GM12873 (cell line): Measurements from ENCODE around the gene LGALS12.

Experiments used
- TF ChIP-seq, protein P1 (sequence below): IDR thresholded peaks from 2 replicates; pipeline ENCODE4 v1.5.1; 2012; ENCODE audit warnings: low read depth, mild to moderate bottlenecking, moderate library complexity, low read length, control low read depth; ENCODE audit not compliant: insufficient read depth; ENCODE audit errors: missing control alignments

The LGALS12 gene

GRCh38 chr11:63511048-63511748, 5.3 kb downstream of the LGALS12 start:
- TF ChIP-seq, protein P1, sequence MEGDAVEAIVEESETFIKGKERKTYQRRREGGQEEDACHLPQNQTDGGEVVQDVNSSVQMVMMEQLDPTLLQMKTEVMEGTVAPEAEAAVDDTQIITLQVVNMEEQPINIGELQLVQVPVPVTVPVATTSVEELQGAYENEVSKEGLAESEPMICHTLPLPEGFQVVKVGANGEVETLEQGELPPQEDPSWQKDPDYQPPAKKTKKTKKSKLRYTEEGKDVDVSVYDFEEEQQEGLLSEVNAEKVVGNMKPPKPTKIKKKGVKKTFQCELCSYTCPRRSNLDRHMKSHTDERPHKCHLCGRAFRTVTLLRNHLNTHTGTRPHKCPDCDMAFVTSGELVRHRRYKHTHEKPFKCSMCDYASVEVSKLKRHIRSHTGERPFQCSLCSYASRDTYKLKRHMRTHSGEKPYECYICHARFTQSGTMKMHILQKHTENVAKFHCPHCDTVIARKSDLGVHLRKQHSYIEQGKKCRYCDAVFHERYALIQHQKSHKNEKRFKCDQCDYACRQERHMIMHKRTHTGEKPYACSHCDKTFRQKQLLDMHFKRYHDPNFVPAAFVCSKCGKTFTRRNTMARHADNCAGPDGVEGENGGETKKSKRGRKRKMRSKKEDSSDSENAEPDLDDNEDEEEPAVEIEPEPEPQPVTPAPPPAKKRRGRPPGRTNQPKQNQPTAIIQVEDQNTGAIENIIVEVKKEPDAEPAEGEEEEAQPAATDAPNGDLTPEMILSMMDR: no peak

DNA sequence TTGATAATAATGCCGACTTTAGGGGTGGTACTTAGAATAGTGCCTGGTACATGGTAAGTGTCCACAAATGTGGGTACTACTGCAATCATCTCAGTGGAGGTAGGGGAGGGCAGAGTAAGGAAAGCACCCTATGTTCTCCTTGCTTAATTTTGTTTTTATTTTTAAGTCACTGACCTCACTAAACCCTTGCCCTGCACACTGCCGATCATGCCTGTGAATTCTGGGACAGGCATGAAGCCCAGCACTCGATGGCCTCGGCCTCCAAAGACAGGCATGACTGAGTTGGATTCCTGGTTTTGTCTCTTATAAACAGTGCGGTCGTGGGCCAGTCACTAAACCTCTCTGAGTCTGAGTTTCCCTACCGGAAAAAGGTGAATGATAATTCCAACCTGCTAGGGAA, 6.9 kb downstream of the LGALS12 start:
- TF ChIP-seq, protein P1: no peak

GRCh38 chr11:63516109-63516508, 10.2 kb downstream of the LGALS12 start:
- TF ChIP-seq, protein P1: no peak

DNA sequence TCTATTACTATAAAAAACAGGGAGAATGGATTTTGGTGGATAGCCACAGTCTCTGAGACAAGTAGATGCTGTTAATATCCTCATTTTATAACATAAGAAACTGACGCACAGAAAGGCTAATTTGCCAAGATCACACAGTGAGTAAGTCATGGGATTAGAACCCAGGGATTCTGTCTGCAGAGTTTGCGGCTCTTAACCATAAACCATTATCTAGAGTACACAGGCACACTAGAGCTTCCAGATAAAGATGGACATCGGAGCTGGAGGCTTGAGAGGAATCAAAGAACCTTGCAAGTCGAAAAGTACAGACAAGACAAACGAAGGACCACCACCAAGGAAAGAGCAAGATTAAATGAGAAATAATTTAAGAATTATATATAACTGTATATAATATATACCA, 11.3 kb downstream of the LGALS12 start:
- TF ChIP-seq, protein P1: no peak

GRCh38 chr11:63518548-63518947, 12.7 kb downstream of the LGALS12 start:
- TF ChIP-seq, protein P1: no peak

GRCh38 chr11:63520606-63521170, 14.8 kb downstream of the LGALS12 start:
- TF ChIP-seq, protein P1: no peak

- TF ChIP-seq, protein P1: no peak
These were observed 16.0 kb downstream of the LGALS12 start for GRCh38 chr11:63521896-63522295.
